ENCODE data around the gene OGFR.
A peak's percentile ranks its signal among the peaks of the same experiment; 100 is the strongest.

Gene OGFR

DNA sequence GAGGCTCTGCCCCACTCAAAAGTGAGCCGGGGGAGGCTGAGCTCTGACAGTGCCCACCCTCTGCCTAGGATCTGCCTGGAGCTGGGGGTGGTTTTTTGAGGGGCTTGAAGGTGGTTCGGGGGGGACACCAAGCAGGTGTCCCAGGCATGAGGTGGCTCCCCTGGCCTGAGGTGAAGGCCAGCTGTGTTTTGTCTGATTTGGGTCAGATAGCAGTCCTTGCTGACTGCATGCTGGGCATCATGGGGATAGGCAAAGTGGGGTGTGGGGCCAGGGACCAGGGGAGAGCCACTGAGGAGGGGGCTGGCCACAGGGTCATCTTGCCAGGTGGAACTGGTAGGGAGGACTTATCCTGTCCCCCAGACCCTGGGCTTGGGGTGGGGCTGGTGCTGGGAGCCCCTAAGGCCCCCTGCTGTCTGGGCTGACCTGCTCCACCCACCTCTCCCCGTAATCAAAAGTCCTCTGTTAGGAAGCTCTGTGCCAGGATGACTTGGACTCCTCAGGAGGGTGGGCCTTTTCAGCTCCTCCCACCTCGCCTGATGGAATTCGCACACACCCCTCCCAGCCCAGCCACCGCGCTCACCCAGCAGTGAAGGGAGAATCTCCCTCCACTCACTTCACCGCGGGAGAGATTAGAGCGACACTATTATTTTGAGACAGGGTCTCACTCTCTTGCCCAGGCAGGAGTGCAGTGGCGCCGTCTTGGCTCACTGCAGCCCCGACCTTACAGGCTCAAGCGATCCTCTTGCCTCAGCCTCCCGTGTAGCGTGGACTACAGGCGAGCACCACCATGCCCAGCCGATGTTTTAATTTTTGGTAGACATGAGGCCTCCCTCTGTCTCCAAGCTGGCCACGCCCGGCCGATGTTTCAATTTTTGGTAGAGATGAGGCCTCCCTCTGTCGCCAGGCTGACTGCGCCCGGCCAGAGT is 10.7 kb downstream of the OGFR start (continued):
- TF ChIP-seq, protein P1, sequence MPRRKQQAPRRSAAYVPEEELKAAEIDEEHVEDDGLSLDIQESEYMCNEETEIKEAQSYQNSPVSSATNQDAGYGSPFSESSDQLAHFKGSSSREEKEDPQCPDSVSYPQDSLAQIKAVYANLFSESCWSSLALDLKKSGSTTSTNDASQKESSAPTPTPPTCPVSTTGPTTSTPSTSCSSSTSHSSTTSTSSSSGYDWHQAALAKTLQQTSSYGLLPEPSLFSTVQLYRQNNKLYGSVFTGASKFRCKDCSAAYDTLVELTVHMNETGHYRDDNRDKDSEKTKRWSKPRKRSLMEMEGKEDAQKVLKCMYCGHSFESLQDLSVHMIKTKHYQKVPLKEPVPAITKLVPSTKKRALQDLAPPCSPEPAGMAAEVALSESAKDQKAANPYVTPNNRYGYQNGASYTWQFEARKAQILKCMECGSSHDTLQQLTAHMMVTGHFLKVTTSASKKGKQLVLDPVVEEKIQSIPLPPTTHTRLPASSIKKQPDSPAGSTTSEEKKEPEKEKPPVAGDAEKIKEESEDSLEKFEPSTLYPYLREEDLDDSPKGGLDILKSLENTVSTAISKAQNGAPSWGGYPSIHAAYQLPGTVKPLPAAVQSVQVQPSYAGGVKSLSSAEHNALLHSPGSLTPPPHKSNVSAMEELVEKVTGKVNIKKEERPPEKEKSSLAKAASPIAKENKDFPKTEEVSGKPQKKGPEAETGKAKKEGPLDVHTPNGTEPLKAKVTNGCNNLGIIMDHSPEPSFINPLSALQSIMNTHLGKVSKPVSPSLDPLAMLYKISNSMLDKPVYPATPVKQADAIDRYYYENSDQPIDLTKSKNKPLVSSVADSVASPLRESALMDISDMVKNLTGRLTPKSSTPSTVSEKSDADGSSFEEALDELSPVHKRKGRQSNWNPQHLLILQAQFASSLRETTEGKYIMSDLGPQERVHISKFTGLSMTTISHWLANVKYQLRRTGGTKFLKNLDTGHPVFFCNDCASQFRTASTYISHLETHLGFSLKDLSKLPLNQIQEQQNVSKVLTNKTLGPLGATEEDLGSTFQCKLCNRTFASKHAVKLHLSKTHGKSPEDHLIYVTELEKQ (tag by site-specific recombination; IDR thresholded peaks at IDR 0.05; ENCODE audit: borderline replicate concordance), result no peak
- TF ChIP-seq ZNF600 (tag by site-specific recombination; IDR thresholded peaks at IDR 0.05) (0 out of 2 replicates have a peak, but pooled peaks have one; percentile 37), ZNF311 (tag by site-specific recombination; IDR thresholded peaks at IDR 0.05; ENCODE audit: borderline replicate concordance) (no peak), ZNF560 (tag by site-specific recombination; IDR thresholded peaks at IDR 0.05; ENCODE audit: borderline replicate concordance) (no peak), ZNF121 (tag by site-specific recombination; IDR thresholded peaks at IDR 0.05) (peak; percentile 99), ZNF514 (tag by site-specific recombination; IDR thresholded peaks at IDR 0.05) (no peak), ZNF621 (tag by site-specific recombination; IDR thresholded peaks at IDR 0.05) (no peak), ZBTB48 (tag by site-specific recombination; IDR thresholded peaks at IDR 0.05) (no peak), ZNF214 (tag by site-specific recombination; IDR thresholded peaks at IDR 0.05; ENCODE audit: borderline replicate concordance) (no peak), ZNF391 (tag by site-specific recombination; IDR thresholded peaks at IDR 0.05; ENCODE audit: borderline replicate concordance, low read depth) (no peak), GLIS2 (tag by site-specific recombination; IDR thresholded peaks at IDR 0.05) (peak; percentile 53), ZNF623 (tag by site-specific recombination; IDR thresholded peaks at IDR 0.05) (no peak), ZNF404 (tag by site-specific recombination; IDR thresholded peaks at IDR 0.05) (no peak), ZNF19 (tag by site-specific recombination; IDR thresholded peaks at IDR 0.05; ENCODE audit: low read depth) (no peak), ZNF785 (tag by site-specific recombination; IDR thresholded peaks at IDR 0.05) (no peak), ZNF624 (tag by site-specific recombination; IDR thresholded peaks at IDR 0.05) (no peak), SP7 (tag by site-specific recombination; IDR thresholded peaks at IDR 0.05) (no peak), ZNF394 (tag by site-specific recombination; IDR thresholded peaks at IDR 0.05; ENCODE audit: borderline replicate concordance) (0 out of 2 replicates have a peak, but pooled peaks have one; percentile 22), ZIC2 (tag by site-specific recombination; IDR thresholded peaks at IDR 0.05) (peak; percentile 81; the same call in 1 of the 2 replicates)
- TF ChIP-seq, protein P2, sequence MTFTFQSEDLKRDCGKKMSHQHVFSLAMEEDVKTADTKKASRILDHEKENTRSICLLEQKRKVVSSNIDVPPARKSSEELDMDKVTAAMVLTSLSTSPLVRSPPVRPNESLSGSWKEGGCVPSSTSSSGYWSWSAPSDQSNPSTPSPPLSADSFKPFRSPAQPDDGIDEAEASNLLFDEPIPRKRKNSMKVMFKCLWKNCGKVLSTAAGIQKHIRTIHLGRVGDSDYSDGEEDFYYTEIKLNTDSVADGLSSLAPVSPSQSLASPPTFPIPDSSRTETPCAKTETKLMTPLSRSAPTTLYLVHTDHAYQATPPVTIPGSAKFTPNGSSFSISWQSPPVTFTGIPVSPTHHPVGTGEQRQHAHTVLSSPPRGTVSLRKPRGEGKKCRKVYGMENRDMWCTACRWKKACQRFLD (tag by site-specific recombination; IDR thresholded peaks at IDR 0.05), result no peak
- TF ChIP-seq, protein P3, sequence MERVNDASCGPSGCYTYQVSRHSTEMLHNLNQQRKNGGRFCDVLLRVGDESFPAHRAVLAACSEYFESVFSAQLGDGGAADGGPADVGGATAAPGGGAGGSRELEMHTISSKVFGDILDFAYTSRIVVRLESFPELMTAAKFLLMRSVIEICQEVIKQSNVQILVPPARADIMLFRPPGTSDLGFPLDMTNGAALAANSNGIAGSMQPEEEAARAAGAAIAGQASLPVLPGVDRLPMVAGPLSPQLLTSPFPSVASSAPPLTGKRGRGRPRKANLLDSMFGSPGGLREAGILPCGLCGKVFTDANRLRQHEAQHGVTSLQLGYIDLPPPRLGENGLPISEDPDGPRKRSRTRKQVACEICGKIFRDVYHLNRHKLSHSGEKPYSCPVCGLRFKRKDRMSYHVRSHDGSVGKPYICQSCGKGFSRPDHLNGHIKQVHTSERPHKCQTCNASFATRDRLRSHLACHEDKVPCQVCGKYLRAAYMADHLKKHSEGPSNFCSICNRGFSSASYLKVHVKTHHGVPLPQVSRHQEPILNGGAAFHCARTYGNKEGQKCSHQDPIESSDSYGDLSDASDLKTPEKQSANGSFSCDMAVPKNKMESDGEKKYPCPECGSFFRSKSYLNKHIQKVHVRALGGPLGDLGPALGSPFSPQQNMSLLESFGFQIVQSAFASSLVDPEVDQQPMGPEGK (tag by site-specific recombination; IDR thresholded peaks at IDR 0.05), result 0 out of 2 replicates have a peak, but pooled peaks have one; percentile 32
- TF ChIP-seq, protein P4, sequence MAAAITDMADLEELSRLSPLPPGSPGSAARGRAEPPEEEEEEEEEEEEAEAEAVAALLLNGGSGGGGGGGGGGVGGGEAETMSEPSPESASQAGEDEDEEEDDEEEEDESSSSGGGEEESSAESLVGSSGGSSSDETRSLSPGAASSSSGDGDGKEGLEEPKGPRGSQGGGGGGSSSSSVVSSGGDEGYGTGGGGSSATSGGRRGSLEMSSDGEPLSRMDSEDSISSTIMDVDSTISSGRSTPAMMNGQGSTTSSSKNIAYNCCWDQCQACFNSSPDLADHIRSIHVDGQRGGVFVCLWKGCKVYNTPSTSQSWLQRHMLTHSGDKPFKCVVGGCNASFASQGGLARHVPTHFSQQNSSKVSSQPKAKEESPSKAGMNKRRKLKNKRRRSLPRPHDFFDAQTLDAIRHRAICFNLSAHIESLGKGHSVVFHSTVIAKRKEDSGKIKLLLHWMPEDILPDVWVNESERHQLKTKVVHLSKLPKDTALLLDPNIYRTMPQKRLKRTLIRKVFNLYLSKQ (tag by site-specific recombination; IDR thresholded peaks at IDR 0.05; ENCODE audit: borderline replicate concordance), result no peak
- TF ChIP-seq, protein P5, sequence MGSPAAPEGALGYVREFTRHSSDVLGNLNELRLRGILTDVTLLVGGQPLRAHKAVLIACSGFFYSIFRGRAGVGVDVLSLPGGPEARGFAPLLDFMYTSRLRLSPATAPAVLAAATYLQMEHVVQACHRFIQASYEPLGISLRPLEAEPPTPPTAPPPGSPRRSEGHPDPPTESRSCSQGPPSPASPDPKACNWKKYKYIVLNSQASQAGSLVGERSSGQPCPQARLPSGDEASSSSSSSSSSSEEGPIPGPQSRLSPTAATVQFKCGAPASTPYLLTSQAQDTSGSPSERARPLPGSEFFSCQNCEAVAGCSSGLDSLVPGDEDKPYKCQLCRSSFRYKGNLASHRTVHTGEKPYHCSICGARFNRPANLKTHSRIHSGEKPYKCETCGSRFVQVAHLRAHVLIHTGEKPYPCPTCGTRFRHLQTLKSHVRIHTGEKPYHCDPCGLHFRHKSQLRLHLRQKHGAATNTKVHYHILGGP (tag by site-specific recombination; IDR thresholded peaks at IDR 0.05), result no peak
- TF ChIP-seq, protein P6, sequence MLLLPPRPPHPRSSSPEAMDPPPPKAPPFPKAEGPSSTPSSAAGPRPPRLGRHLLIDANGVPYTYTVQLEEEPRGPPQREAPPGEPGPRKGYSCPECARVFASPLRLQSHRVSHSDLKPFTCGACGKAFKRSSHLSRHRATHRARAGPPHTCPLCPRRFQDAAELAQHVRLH (tag by site-specific recombination; IDR thresholded peaks at IDR 0.05), result no peak
- TF ChIP-seq, protein P7, sequence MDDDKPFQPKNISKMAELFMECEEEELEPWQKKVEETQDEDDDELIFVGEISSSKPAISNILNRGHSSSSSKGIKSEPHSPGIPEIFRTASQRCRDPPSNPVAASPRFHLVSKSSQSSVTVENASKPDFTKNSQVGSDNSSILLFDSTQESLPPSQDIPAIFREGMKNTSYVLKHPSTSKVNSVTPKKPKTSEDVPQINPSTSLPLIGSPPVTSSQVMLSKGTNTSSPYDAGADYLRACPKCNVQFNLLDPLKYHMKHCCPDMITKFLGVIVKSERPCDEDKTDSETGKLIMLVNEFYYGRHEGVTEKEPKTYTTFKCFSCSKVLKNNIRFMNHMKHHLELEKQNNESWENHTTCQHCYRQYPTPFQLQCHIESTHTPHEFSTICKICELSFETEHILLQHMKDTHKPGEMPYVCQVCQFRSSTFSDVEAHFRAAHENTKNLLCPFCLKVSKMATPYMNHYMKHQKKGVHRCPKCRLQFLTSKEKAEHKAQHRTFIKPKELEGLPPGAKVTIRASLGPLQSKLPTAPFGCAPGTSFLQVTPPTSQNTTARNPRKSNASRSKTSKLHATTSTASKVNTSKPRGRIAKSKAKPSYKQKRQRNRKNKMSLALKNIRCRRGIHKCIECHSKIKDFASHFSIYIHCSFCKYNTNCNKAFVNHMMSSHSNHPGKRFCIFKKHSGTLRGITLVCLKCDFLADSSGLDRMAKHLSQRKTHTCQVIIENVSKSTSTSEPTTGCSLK (tag by site-specific recombination; IDR thresholded peaks at IDR 0.05), result no peak
